Measurements from ENCODE around the gene SDCBP2. TPM values are rescaled to one million over a fixed set of nuclear protein-coding genes. Genes with fewer than 3 reads are reported as not detected.

Gene SDCBP2
- total RNA-seq, 1 donor from 2014 or later = 4.6 TPM

GRCh38 chr20:1312308-1312707 is 16.6 kb downstream of the SDCBP2 start:
- H3K27me3 ChIP-seq (ENCODE audit: insufficient read depth, low read length) = no peaks in the 10 kb centered on the region
- H3K9me3 ChIP-seq (ENCODE audit: insufficient read depth, low read depth, low read length) = no peaks in the 10 kb centered on the region
- H3K4me3 ChIP-seq (ENCODE audit: insufficient read depth, low read depth, low read length) = no peak overlapping the region
- peaks cover 4% of the 10 kb centered on the region for H3K4me1 Mint-ChIP-seq (ENCODE audit: low read depth, unreplicated experiment)
- peaks cover 8% of the 10 kb centered on the region for H3K4me1 ChIP-seq (ENCODE audit: insufficient read depth, low read length)
- peaks cover 6% of the 10 kb centered on the region for H3K27me3 Mint-ChIP-seq (ENCODE audit: low read depth, unreplicated experiment)
- no peaks in the 10 kb centered on the region for H3K79me2 ChIP-seq (ENCODE audit: insufficient read depth, low read length)
- DNase-seq (ENCODE audit: low read depth) = no peak
- TF ChIP-seq CTCF (IDR thresholded peaks at IDR 0.05; ENCODE audit: insufficient read depth, low read depth, low read length) (no peak), EZH2 (IDR thresholded peaks at IDR 0.05; ENCODE audit: insufficient read depth, low read length) (no peak)
- no peak overlapping the region for H3K4me2 ChIP-seq (ENCODE audit: low read length)
- no peak overlapping the region for H2AFZ ChIP-seq (ENCODE audit: low read depth, low read length)
- H3K27ac Mint-ChIP-seq (ENCODE audit: unreplicated experiment) = no peak overlapping the region
- no peak overlapping the region for H3K9ac ChIP-seq (ENCODE audit: low read length)
- no peak for FAIRE-seq
- no peaks in the 10 kb centered on the region for H3K36me3 ChIP-seq (ENCODE audit: insufficient read depth, low read length)
- no peaks in the 10 kb centered on the region for H3K36me3 Mint-ChIP-seq (ENCODE audit: low read depth, unreplicated experiment)
- no peak overlapping the region for H3K4me3 Mint-ChIP-seq (ENCODE audit: unreplicated experiment)
- no peaks in the 10 kb centered on the region for H4K20me1 ChIP-seq (ENCODE audit: insufficient read depth, low read length)
- no peak overlapping the region for H3K27ac ChIP-seq (ENCODE audit: low read depth, low read length)
- no peaks in the 10 kb centered on the region for H3K9me3 Mint-ChIP-seq (ENCODE audit: unreplicated experiment)

DNA sequence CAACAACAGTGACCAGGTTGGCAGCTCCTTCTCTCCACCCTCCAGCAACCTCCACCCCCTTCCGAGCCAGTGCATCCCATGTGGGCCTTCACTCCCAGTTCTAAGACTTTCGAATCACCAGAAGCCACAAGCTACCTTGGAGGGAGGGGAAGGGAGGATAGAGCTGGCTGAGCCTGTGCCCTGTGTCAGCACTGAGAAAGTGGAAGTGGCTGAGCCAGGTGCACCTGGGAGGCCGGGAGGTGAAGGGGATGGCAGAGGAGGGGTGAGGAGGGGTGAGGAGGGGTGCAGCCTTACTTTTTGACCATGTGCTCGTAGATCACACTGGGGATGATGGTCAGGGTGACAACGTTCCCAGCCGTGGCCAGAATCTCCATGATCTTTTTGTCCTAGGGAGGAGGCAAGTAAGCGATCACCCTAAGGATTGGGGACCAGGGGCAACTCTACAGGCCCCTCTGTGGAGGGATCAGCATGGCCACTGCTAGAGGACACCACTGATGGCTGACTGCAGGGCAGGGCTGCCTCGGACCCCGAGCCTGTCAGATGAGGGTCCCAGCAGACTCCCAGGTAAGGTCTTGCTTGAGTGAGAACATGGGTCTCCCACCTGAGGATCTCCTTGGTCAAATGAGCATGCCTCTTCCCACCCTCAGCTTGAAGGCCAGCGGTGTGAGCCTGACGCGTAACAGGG is 18.3 kb downstream of the SDCBP2 start:
- no peaks in the 10 kb centered on the region for H3K27me3 ChIP-seq (ENCODE audit: insufficient read depth, low read length)
- H4K20me1 ChIP-seq (ENCODE audit: insufficient read depth, low read length) = no peaks in the 10 kb centered on the region
- no peak overlapping the region for H3K4me2 ChIP-seq (ENCODE audit: low read length)
- DNase-seq (ENCODE audit: low read depth) (no peak), FAIRE-seq (no peak)
- TF ChIP-seq EZH2 (IDR thresholded peaks at IDR 0.05; ENCODE audit: insufficient read depth, low read length) (no peak), CTCF (IDR thresholded peaks at IDR 0.05; ENCODE audit: insufficient read depth, low read depth, low read length) (no peak)
- Mint-ChIP-seq H3K27me3 (ENCODE audit: low read depth, unreplicated experiment) (no peaks in the 10 kb centered on the region), H3K4me1 (ENCODE audit: low read depth, unreplicated experiment) (peaks cover 4% of the 10 kb centered on the region), H3K27ac (ENCODE audit: unreplicated experiment) (no peak overlapping the region), H3K36me3 (ENCODE audit: low read depth, unreplicated experiment) (no peaks in the 10 kb centered on the region), H3K9me3 (ENCODE audit: unreplicated experiment) (no peaks in the 10 kb centered on the region), H3K4me3 (ENCODE audit: unreplicated experiment) (no peak overlapping the region)
- H2AFZ ChIP-seq (ENCODE audit: low read depth, low read length) = no peak overlapping the region
- H3K9me3 ChIP-seq (ENCODE audit: insufficient read depth, low read depth, low read length) = no peaks in the 10 kb centered on the region
- no peaks in the 10 kb centered on the region for H3K79me2 ChIP-seq (ENCODE audit: insufficient read depth, low read length)
- H3K27ac ChIP-seq (ENCODE audit: low read depth, low read length) = no peak overlapping the region
- H3K9ac ChIP-seq (ENCODE audit: low read length) = no peak overlapping the region
- H3K36me3 ChIP-seq (ENCODE audit: insufficient read depth, low read length) = no peaks in the 10 kb centered on the region
- no peak overlapping the region for H3K4me3 ChIP-seq (ENCODE audit: insufficient read depth, low read depth, low read length)
- peaks cover 8% of the 10 kb centered on the region for H3K4me1 ChIP-seq (ENCODE audit: insufficient read depth, low read length)

DNA sequence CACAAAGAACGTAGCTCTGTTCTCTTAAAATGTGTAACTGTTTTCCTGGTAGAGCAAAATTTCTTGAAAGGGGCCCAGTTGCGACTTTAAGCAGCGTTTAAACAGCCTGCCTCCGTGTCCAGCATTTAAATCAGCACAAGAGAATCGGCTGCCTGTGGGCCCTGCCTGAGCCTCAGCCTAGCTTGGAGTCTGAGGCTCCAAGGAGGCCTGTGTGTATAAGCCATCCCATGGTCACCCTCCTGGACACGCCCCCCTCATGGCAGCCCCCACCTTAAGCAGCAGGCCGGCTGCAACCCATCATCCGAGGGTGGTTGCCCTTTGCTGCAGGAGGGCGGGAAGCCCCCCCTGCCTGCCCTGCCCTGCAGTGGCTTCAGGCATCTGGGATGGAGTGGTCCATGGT is 18.9 kb downstream of the SDCBP2 start:
- Mint-ChIP-seq H3K27ac (ENCODE audit: unreplicated experiment) (no peak overlapping the region), H3K4me1 (ENCODE audit: low read depth, unreplicated experiment) (peaks cover 4% of the 10 kb centered on the region), H3K4me3 (ENCODE audit: unreplicated experiment) (no peak overlapping the region), H3K27me3 (ENCODE audit: low read depth, unreplicated experiment) (no peaks in the 10 kb centered on the region), H3K36me3 (ENCODE audit: low read depth, unreplicated experiment) (no peaks in the 10 kb centered on the region), H3K9me3 (ENCODE audit: unreplicated experiment) (no peaks in the 10 kb centered on the region)
- H3K4me3 ChIP-seq (ENCODE audit: insufficient read depth, low read depth, low read length) = no peak overlapping the region
- H3K36me3 ChIP-seq (ENCODE audit: insufficient read depth, low read length) = no peaks in the 10 kb centered on the region
- peaks cover 8% of the 10 kb centered on the region for H3K4me1 ChIP-seq (ENCODE audit: insufficient read depth, low read length)
- no peaks in the 10 kb centered on the region for H4K20me1 ChIP-seq (ENCODE audit: insufficient read depth, low read length)
- DNase-seq (ENCODE audit: low read depth) (no peak), FAIRE-seq (no peak)
- H3K27me3 ChIP-seq (ENCODE audit: insufficient read depth, low read length) = no peaks in the 10 kb centered on the region
- TF ChIP-seq EZH2 (IDR thresholded peaks at IDR 0.05; ENCODE audit: insufficient read depth, low read length) (no peak), CTCF (IDR thresholded peaks at IDR 0.05; ENCODE audit: insufficient read depth, low read depth, low read length) (no peak)
- H3K27ac ChIP-seq (ENCODE audit: low read depth, low read length) = no peak overlapping the region
- no peaks in the 10 kb centered on the region for H3K79me2 ChIP-seq (ENCODE audit: insufficient read depth, low read length)
- H3K9ac ChIP-seq (ENCODE audit: low read length) = no peak overlapping the region
- H3K9me3 ChIP-seq (ENCODE audit: insufficient read depth, low read depth, low read length) = no peaks in the 10 kb centered on the region
- no peak overlapping the region for H2AFZ ChIP-seq (ENCODE audit: low read depth, low read length)
- no peak overlapping the region for H3K4me2 ChIP-seq (ENCODE audit: low read length)

Measured in astrocyte (in vitro differentiated cells and primary cell).